Rectal smooth muscle tissue (tissue), 1 donor: Measurements from ENCODE around the gene FZD8.

Source experiments
- H3K27ac ChIP-seq: one replicate; pipeline ENCODE4 v1.7.0; 2013; ENCODE audit warnings: low read depth, low read length, inconsistent platforms
- H3K27me3 ChIP-seq: one replicate; pipeline ENCODE4 v1.7.0; 2013; ENCODE audit warnings: low read length; ENCODE audit not compliant: control insufficient read depth, insufficient read depth
- H3K36me3 ChIP-seq: one replicate; pipeline ENCODE4 v1.7.0; 2013; ENCODE audit warnings: low read length; ENCODE audit not compliant: control insufficient read depth, insufficient read depth
- H3K4me1 ChIP-seq: one replicate; pipeline ENCODE4 v1.7.0; 2013; ENCODE audit warnings: low read length; ENCODE audit not compliant: control insufficient read depth, insufficient read depth
- H3K4me3 ChIP-seq: one replicate; pipeline ENCODE4 v1.7.0; 2013; ENCODE audit warnings: low read length
- H3K9ac ChIP-seq: one replicate; pipeline ENCODE4 v1.7.0; 2013; ENCODE audit warnings: low read length

Gene FZD8

GRCh38 chr10:35612385-35613106 is 29.6 kb downstream of the FZD8 start:
- H3K4me3 ChIP-seq: no peak overlapping the region
- peaks cover 3% of the 10 kb centered on the region for H3K27me3 ChIP-seq
- no peaks in the 10 kb centered on the region for H3K36me3 ChIP-seq
- H3K4me1 ChIP-seq: no peaks in the 10 kb centered on the region
- no peak overlapping the region for H3K9ac ChIP-seq
- no peak overlapping the region for H3K27ac ChIP-seq

GRCh38 chr10:35611750-35612149 is 30.3 kb downstream of the FZD8 start:
- Histone ChIP-seq H3K4me3 (no peak overlapping the region), H3K4me1 (peaks cover 2% of the 10 kb centered on the region), H3K36me3 (no peaks in the 10 kb centered on the region), H3K27ac (no peak overlapping the region), H3K27me3 (peaks cover 8% of the 10 kb centered on the region), H3K9ac (no peak overlapping the region)

GRCh38 chr10:35608328-35608672 is 33.8 kb downstream of the FZD8 start:
- no peak overlapping the region for H3K9ac ChIP-seq
- no peak overlapping the region for H3K4me3 ChIP-seq
- H3K36me3 ChIP-seq: no peaks in the 10 kb centered on the region
- H3K4me1 ChIP-seq: peaks cover 2% of the 10 kb centered on the region
- H3K27me3 ChIP-seq: peaks cover 8% of the 10 kb centered on the region
- H3K27ac ChIP-seq: no peak overlapping the region

GRCh38 chr10:35607475-35608327 is 34.4 kb downstream of the FZD8 start:
- peaks cover 2% of the 10 kb centered on the region for H3K4me1 ChIP-seq
- H3K27me3 ChIP-seq: peaks cover 8% of the 10 kb centered on the region
- H3K9ac ChIP-seq: no peak overlapping the region
- H3K4me3 ChIP-seq: peak overlapping the region; percentile 57
- no peaks in the 10 kb centered on the region for H3K36me3 ChIP-seq
- no peak overlapping the region for H3K27ac ChIP-seq

- H3K36me3 ChIP-seq: no peaks in the 10 kb centered on the region
Observed at GRCh38 chr10:35606430-35606829, 35.7 kb downstream of the FZD8 start.

GRCh38 chr10:35605191-35605590 is 36.9 kb downstream of the FZD8 start, which contains the start of gene GJD4:
TSS of gene GJD4 (plus strand) at chr10:35605341. CDS start at chr10:35605568, 227 bp downstream.
- Histone ChIP-seq H3K4me3 (no peak within 1 kb of the TSS), H3K9ac (no peak within 1 kb of the TSS), H3K4me1 (peaks cover 2% of the 10 kb centered on the region), H3K36me3 (no peaks in the 10 kb centered on the region), H3K27me3 (peaks cover 8% of the 10 kb centered on the region), H3K27ac (no peak within 1 kb of the TSS)

More at GRCh38 chr10:35606430-35606829, 35.7 kb downstream of the FZD8 start:
- no peak overlapping the region for H3K4me3 ChIP-seq
- no peak overlapping the region for H3K9ac ChIP-seq
- peaks cover 2% of the 10 kb centered on the region for H3K4me1 ChIP-seq
- no peak overlapping the region for H3K27ac ChIP-seq
- peaks cover 8% of the 10 kb centered on the region for H3K27me3 ChIP-seq

GRCh38 chr10:35600193-35600592 is 41.9 kb downstream of the FZD8 start:
- Histone ChIP-seq H3K36me3 (no peaks in the 10 kb centered on the region), H3K27ac (no peak overlapping the region), H3K4me3 (no peak overlapping the region), H3K27me3 (no peaks in the 10 kb centered on the region), H3K9ac (no peak overlapping the region), H3K4me1 (no peaks in the 10 kb centered on the region)

- Histone ChIP-seq H3K4me1 (no peaks in the 10 kb centered on the region), H3K27me3 (no peaks in the 10 kb centered on the region), H3K9ac (no peak overlapping the region), H3K27ac (no peak overlapping the region), H3K36me3 (no peaks in the 10 kb centered on the region), H3K4me3 (no peak overlapping the region)
Observed at GRCh38 chr10:35598379-35598778, 43.7 kb downstream of the FZD8 start.

GRCh38 chr10:35595106-35595505 is 47.0 kb downstream of the FZD8 start:
- Histone ChIP-seq H3K4me3 (no peak overlapping the region), H3K9ac (no peak overlapping the region), H3K4me1 (no peaks in the 10 kb centered on the region), H3K27ac (no peak overlapping the region), H3K27me3 (no peaks in the 10 kb centered on the region), H3K36me3 (no peaks in the 10 kb centered on the region)

- Histone ChIP-seq H3K4me3 (no peak overlapping the region), H3K36me3 (no peaks in the 10 kb centered on the region), H3K27ac (no peak overlapping the region), H3K4me1 (no peaks in the 10 kb centered on the region), H3K27me3 (no peaks in the 10 kb centered on the region), H3K9ac (no peak overlapping the region)
Observed at GRCh38 chr10:35594115-35595079, 47.7 kb downstream of the FZD8 start.

- Histone ChIP-seq H3K9ac (no peak overlapping the region), H3K36me3 (no peaks in the 10 kb centered on the region), H3K4me1 (no peaks in the 10 kb centered on the region), H3K27ac (no peak overlapping the region), H3K27me3 (no peaks in the 10 kb centered on the region), H3K4me3 (no peak overlapping the region)
Observed at GRCh38 chr10:35592441-35592840, 49.7 kb downstream of the FZD8 start.

GRCh38 chr10:35588836-35589235 is 53.3 kb downstream of the FZD8 start:
- H3K36me3 ChIP-seq: no peaks in the 10 kb centered on the region
- no peak overlapping the region for H3K4me3 ChIP-seq
- no peaks in the 10 kb centered on the region for H3K4me1 ChIP-seq
- no peak overlapping the region for H3K9ac ChIP-seq
- no peaks in the 10 kb centered on the region for H3K27me3 ChIP-seq
- no peak overlapping the region for H3K27ac ChIP-seq
